ENCODE results near the gene CD14.
"Not testable (repeated sequence)": the region's sequence is repeated elsewhere in the genome, so short reads cannot be mapped to it uniquely, and the experiment has no call there.

Gene CD14

DNA sequence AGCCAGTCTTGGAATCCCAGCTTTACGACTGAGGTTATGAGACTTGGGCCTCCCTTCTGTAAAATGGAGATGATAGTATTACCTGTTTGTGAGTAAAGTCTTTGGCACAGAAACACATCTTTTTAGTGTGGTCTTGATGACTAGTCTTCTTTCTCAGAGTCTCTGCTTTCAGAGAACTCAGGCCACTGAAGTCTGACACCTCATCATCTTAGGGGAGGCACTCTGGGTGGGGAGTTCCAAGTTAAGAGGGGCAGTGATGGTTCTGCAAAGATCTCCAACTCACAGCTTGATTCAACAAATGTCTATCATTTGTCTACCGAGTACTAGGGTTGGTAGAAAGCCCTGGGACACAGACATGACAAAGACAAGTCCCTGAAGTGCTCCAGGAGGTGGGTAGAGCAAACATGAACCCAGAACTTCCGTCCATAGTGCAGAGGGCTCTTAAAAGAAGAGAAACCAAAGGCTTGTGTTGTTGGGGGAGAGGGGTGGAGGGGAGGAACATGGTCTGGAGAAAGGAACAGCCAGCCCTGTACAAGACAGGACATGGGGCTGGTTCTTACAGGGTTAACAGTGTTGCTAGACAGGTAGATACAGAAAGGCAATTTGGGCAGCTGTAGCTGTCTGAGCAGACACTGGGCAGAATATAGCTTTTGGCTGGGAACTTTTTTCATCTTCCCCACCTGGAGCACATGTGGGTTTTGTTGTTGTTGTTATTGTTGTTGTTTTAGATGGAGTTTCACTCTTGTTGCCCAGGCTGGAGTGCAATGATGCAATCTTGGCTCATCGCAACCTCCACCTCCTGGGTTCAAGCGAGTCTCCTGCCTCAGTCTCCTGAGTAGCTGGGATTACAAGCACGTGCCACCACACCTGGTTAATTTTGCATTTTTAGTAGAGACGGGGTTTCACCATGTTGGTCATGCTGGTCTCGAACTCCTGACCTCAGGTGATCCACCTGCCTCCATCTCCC, 2.6 kb upstream of the CD14 start:
- DNase-seq (ENCODE audit: low read depth in 2 of 2) = no peak

DNA sequence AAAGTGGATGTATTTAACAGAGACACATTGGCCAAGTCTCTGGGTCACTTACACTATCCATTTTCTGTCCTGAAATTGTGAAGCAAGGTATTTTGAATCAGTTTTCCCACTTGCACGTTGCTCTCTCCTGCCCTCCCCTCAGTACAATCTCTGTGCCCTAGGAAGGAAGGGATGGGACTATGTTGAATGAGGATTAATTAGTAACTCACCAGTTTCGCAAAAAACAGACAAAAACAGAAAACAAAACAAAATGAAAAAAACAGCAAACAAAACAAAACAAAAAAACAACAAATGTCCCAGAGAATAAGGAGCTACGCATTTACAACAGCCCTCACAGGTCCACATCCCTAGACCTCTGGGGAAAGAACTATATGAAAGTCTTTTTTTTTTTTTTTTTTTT, 1.1 kb upstream of the CD14 start:
- DNase-seq (ENCODE audit: low read depth in 2 of 2) = no peak

DNA sequence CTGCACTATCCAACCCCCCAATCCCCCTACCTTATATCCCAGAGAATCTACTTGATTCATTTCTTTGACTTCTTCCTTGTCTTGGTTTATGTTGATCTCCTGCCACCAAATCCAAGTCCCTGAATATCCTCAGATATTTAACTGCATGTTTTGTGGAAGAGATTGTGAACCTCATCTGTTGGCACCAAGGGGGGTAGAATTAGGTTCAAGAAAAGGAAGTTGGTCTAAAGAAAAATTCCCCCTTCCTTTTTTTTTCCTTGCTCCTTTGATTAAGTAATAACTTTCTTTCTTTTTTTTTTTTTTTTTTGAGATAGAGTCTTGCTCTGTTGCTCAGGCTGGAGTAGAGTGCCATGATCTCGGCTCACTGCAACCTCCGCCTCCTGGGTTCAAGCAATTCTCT, 526 bp upstream of the CD14 start:
- DNase-seq (ENCODE audit: low read depth in 2 of 2) = no peak

DNA sequence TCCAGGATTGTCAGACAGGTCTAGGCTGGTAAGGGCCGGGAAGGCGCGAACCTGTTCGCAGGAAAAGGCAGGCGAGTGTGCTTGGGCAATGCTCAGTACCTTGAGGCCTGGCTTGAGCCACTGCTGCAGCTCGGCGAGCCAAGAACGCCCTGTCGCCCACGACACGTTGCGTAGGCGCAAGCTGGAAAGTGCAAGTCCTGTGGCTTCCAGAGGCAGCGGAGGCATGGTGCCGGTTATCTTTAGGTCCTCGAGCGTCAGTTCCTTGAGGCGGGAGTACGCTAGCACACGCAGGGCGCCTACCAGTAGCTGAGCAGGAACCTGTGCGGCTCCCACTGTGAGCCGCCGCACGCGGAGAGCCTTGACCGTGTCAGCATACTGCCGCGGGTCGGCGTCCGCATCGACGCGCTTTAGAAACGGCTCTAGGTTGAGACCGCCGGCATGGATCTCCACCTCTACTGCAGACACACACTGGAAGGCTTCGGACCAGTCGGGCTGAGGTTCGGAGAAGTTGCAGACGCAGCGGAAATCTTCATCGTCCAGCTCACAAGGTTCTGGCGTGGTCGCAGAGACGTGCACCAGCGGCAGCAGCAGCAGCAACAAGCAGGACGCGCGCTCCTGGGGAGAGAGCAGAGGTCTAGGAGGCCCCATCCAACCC, 482 bp downstream of the CD14 start:
- DNase-seq (ENCODE audit: low read depth in 2 of 2) = no peak

DNA sequence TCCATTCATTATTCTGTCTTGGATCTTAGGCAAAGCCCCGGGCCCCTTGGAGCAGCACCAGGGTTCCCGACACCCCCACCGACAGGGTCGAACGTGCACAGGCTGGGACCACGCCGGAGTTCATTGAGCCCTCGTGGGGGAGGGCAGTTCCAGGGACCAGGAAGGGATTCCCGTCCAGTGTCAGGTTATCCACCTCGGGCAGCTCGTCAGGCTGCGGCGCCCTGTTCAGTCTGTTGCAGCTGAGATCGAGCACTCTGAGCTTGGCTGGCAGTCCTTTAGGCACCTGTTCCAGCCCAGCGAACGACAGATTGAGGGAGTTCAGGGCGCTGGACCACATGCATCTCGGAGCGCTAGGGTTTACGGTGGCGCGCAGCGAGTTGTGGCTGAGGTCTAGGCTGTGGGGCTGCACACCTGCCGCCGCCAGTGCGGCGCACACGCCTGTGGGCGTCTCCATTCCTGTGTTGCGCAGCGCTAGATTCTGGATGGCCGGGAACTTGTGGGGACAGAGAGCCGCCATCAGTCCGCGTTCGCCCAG, 1.1 kb downstream of the CD14 start:
- no peak for DNase-seq (ENCODE audit: low read depth in 2 of 2)

DNA sequence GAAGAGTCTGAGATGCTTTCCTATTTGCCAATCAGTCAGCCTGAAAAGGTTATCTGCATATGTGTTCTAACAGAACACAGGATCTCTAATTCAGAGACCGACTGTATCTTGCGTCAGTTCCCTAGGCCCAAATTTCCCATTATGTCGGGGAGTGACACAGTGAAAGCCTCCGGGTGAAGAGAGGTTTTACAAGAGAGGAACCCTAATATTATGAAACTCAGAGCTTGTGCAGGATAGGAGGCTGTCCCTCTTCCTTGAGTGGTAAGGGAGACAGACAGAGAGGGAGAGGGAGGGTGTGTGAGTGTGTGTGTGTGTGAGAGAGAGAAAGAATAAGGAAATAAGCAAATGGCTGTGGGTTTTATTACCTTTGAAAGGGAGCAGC, 1.9 kb downstream of the CD14 start:
- no peak for DNase-seq (ENCODE audit: low read depth in 2 of 2)

DNA sequence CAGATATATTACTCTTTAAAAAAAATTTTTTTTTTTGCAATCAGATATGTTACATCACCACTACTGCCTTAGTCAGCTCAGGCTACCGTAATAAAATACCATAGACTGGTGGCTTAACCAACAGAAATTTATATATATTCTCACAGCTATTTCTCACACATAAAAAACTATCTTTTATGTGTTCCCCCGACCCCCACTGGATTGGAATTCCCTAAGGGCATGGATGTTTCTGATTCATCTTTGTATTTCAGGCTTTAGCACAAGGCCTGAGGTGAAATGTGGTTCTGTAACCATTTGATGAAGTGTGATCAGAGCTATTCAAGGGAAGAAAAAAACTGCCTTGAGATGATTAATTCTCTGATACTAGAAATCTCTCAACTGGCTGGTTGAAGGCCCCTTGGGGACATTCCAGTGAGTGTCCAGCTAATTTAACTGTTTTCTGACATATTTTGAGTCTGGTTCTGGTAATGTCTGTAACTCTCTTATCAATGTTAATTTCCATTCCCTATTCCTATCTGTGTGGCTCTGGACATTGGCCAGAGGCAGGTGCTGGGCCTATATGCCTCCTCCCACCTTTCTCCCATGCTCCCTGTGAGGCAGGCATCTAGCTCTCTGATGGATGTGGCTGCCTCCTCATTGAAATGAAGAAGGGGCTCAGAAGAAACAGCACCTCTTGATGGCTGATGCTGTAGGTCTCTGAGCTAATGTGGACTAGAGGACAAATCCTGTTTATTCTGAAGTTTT, 2.5 kb downstream of the CD14 start:
- no peak for DNase-seq (ENCODE audit: low read depth in 2 of 2)

DNA sequence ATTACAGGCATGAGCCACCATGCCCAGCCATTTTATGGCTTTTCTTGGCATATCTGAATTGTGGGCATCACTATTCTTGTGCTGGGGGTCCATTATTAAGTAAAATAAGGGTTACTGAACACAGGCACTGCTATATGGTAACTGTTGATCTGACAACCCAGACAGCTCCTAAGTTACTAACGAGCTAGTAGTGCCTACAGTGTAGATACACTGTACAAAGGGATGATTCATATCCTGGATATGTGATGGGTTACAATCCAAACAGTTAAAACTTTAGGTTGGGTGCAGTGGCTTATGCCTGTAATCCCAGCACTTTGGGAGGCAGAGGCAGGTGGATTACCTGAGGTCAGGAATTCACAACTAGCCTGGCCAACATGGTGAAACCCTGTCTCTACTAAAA, 4.3 kb downstream of the CD14 start:
- no peak for DNase-seq (ENCODE audit: low read depth in 2 of 2)

DNA sequence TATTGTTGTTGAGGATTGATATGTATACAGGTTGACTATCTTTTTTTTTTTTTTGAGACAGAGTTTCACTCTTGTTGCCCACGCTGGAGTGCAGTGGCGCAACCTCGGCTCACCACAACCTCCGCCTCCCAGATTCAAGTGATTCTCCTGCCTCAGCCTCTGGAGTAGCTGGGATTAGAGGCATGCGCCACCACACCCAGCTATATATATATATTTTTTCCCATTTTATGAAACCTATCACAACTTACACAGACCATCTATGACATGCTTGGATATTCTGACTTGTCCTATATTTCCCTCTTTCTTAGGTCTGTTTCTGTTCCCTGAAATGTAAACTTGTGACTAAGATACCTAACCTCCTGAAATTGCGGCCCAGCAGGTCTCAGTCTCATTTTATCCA, 5.0 kb downstream of the CD14 start:
- DNase-seq (ENCODE audit: low read depth in 2 of 2) = no peak

DNA sequence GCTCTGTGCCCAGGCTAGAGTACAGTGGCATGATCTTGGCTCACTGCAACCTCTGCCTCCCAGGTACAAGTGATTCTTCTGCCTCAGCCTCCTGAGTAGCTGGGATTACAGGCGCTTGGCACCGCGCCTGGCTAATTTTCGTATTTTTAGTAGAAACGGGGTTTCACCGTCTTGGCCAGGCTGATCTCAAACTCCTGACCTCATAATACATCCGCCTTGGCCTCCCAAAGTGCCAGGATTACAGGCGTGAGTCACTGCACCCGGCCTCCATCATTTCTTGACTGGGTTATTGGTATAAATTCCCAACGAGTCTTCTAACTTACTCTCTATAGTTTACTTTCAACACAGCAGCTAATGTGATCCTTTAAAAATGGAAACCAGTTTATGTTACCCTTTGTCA, 8.1 kb downstream of the CD14 start:
- DNase-seq (ENCODE audit: low read depth in 2 of 2) = not testable (repeated sequence)

DNA sequence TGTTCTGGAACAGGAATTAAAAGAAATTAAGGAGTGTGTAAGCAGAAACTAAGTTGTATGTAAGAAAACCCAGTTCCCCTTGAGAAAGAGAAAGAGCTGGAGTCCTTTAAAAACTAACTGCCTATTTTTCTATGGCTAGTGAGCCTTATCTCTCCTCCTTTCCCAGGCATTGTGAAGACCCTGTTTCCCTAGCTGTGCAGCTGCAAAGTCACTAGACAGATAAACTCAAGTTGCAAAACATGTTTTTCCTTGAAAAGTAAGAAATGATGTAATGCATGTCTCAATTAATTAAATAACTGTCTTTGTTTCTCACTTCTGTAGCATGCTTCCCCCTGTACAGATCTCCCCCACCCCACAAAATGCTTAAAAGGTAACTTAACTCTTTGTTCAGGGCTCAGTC, 9.9 kb downstream of the CD14 start:
- not testable (repeated sequence) for DNase-seq (ENCODE audit: low read depth in 2 of 2)

DNA sequence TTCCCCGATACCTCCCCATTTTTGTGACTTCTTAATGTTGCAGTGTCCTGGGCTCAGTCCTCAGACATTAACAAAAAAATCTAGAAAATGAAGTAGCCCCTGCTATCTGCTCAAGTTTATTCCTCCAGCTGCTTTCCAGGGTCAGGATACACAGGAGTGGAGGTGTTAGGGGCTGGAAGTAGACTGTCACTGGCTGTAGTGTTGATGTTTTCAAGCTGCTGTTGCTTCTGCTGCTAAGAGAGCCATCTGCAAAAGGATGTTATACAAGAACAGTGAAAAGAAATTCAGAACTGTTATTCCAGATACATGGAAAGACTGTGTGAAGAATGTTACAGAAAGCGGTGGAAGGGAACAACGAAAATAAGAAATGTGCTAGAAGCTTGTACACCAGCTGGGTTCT, 10.7 kb downstream of the CD14 start:
- no peak for DNase-seq (ENCODE audit: low read depth in 2 of 2)

DNA sequence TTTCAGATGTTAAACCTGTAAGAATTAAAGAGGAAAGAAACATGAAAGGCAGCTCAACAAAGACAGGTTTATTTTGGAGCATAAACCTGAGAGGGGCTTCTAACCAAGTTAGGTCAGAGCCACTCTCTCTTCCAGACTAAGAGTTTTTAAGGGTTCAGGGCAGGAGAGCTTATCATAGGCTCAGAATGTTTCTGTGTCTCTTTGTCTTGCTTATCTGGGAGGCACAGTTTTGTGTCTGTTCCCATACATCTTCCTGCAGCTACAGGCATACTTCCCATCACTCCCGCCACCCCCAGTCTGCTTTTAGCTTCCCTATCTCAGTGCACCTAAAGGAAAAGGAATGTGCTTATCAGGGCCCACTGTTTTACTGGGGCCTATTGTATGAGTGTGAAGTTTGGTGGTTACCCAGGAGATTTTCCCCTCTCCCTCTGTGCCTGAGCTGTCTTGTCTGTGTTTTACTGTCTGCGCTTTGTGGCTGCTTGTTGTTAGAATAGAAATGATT, 21.9 kb downstream of the CD14 start:
- DNase-seq (ENCODE audit: low read depth in 2 of 2) = no peak

DNA sequence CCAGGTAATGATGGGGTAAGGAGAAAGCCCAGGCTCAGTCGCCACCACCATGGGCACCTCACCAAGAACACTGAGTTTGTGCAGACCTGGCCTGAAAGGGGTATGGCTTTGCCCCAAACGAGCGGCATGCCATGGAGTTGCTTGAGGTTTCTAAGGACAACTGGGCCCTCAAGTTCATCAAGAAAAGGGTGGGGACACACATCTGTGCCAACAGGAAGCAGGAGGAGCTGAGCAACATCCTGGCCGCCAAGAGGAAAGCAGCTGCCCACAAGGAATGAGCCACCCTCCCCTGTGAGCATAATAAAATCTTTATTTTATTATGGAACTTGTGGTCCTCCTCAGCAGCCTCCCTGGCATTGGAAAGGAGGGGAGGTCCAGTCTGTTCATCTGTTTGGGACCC, 23.8 kb downstream of the CD14 start:
- no peak for DNase-seq (ENCODE audit: low read depth in 2 of 2)

DNA sequence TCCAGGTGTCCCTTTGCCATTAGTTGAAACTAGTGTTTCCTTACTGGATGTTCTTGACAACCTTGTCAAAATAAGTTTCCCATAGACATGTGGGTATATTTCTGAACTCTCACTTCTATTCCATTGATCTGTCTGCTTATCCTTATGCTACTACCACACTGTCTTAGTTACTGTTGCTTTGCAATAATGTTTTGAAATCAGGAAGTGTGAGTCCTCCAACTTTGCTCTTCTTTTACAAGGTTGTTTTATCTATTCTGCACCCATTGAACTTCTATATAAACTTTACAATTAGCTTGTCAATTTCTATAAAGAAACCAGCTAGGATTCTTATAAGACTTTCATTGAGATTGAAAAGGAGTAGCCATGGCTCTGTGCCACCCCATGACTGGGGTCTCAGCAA, 24.3 kb downstream of the CD14 start:
- DNase-seq (ENCODE audit: low read depth in 2 of 2) = no peak

DNA sequence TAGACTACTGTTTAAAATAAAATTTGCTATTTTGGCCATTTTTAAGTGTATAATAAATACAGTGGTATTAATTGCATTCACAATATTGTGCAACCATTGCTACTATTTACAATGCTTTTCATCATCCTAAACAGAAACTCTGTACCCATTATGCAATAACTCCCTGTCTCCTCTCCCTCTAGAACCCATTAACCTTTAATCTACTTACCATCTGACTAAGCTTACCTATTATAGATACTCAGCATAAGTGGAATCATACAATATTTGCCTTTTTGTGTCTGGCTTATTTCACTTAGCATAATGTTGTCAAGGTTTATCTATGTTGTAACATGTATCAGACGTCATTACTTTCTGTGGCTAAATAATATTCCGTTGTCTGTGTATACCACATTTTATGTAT, 25.9 kb downstream of the CD14 start:
- no peak for DNase-seq (ENCODE audit: low read depth in 2 of 2)

DNA sequence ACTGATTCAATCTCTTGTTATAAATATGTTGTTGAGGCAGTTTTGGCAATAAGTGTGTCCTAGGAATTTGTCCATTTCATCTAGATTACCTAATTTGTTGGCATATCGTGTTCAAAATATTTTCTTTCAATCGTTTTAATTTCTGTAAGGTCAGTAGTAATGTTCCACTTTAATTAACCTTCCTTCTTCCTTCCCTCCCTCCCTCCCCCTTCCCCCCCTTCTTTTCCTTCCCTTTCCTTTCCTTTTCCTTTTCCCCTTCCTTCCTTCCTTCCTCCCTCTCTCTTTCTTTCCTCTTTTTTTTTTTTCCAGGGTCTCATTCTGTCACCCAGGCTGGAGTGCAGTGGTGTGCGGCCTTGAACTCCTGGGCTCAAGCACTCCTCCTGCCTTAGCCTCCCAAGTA, 27.1 kb downstream of the CD14 start:
- no peak for DNase-seq (ENCODE audit: low read depth in 2 of 2)

DNA sequence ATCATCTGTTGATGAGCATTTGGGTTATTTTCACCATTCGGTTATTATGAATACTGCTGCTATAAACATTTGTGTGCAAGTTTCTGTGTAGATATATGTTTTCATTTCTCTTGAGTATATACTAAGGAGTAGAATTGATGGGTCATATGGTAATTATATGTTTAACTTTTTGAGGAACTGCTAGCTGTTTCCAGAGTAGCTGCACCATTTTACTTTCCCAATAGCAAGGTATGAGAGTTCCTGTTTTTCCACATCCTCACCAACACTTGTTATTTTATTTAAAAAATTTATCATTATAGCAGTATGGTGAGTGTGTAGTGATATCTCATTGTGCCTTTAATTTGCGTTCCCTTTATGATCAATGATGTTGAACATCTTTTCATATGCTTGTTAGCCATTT, 29.2 kb downstream of the CD14 start:
- DNase-seq (ENCODE audit: low read depth in 2 of 2) = no peak

DNA sequence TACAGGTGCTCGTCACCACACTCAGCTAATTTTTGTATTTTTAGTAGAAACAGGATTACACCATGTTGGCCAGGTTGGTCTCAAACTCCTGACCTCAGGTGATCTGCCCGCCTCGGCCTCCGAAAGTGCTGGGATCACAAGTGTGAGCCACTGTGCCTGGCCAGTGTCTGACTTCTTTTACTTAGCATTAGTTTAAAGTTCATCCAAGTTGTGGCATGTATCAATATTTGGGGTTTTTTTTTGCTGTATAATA, 29.6 kb downstream of the CD14 start:
- not testable (repeated sequence) for DNase-seq (ENCODE audit: low read depth in 2 of 2)

DNA sequence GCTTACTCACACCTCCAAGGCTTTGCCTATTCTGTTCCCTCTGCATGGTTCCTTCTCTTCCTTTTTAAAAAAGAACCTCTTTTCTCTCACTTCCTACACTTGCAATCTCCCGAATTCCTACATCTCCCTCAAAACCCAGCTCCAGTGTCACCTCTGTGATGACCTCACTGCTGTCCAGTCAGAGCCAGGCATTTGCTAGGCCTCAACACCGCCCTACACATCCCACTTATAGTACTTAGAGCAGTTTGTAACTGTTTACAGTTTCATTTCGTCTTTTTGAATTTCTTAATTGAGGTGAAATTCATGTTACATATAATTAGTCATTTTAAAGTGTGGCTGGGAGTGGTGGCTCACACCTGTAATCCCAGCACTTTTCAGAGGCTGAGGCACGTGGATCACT, 30.8 kb downstream of the CD14 start:
- DNase-seq (ENCODE audit: low read depth in 2 of 2) = no peak

DNA sequence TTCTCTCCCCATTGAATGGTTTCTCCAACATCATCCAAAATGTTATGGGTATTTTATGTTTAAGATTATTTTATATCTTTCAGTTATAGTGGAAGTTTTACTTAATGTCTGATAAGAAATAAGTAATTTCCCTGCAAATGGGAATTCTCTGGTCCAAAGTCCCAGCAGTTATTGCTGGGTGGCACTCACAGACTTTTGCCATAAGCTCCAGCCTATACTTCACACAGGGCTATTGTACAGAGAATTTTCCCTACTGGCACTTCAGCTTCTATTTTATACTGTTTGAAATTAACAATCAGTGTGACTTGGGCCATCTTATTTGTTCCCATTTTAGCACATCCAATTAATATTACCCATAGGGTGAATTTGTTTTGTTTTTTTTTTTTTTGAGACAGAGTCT, 32.9 kb downstream of the CD14 start:
- DNase-seq (ENCODE audit: low read depth in 2 of 2) = no peak

DNA sequence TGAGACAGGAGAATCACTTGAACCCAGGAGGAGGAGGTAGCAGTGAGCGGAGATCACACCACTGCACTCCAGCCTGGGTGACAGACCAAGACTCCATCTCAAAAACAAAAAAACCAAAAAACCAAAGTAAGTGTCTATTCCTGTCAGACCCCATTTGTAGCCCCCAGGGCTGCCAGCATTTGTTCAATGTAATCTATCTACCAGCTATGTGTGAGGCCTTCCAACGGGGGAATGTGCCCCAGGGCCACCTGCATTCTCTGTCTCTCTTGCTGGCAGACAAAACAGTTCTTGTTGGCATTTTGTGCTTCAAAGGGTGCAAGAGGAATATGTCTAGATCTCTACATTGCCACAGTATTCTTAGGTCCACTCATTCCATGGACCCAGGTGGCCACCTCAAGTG, 34.1 kb downstream of the CD14 start:
- DNase-seq (ENCODE audit: low read depth in 2 of 2) = no peak

DNA sequence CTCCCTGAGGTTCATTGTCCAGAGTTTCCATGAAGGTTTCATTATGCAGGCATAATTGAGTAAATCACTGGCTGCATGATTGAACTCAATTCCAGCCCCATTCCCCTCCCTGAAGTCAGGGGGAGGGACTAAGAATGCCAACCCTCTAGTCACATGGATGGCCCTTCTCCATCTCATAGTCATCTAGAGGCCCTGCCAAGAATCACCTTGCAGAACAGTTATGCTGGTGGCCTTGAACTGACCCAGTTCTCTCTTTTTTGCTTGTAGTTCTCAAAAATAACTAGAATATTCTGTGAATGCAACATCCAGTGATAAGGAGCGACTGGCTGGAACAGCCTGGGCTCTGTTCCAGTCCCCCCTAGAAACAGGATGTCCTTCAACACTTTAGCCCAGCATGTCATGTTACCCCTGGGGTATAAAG, 36.6 kb downstream of the CD14 start:
- no peak for DNase-seq (ENCODE audit: low read depth in 2 of 2)

All from stimulated activated CD8-positive, alpha-beta memory T cell treated with anti-CD3 and anti-CD28 coated beads, Interleukin-7, amount 100 ng/mL, for 1 hour (primary cell).